Common myeloid progenitor, CD34-positive (primary cell): ENCODE results near the gene METTL24.
"Not testable (repeated sequence)": the region's sequence is repeated elsewhere in the genome, so short reads cannot be mapped to it uniquely, and the experiment has no call there.

ENCODE experiments used
- CTCF ChIA-PET: fragments of 350-600 bp; sonication (Branson Sonifier 250); formaldehyde crosslinking; loops from one replicate; lab custom pipeline; 2021; ENCODE audit warnings: antibody characterized with exemption; lab: Charles Lee
- POLR2A ChIA-PET: fragments of 350-600 bp; sonication (Branson Sonifier 250); formaldehyde crosslinking; loops from one replicate; lab custom pipeline; 2021; ENCODE audit warnings: antibody characterized with exemption; lab: Charles Lee
- DNase-seq, 3 donors: peaks; one replicate each; pipeline versions ENCODE4 v3.0.0 to v3.0.0-alpha.2; 2013
- H3K27ac ChIP-seq, 2 experiments: 1 replicate in 1 of 2; 2 replicates in 1 of 2; pipeline ENCODE4 v1.7.0; 2013; ENCODE audit warnings: inconsistent platforms in 2 of 2, low read length in 2 of 2, mild to moderate bottlenecking in 2 of 2, low read depth in 1 of 2, moderate library complexity in 1 of 2; ENCODE audit not compliant: severe bottlenecking in 2 of 2, insufficient read depth in 1 of 2, poor library complexity in 1 of 2
- H3K27me3 ChIP-seq, 5 experiments: replicated peaks in 2 of 5; 1 replicate in 3 of 5; 2 replicates in 2 of 5; pipeline versions ENCODE4 v1.6.1 to v1.7.0; 2013; ENCODE audit warnings: low read length in 4 of 5, mild to moderate bottlenecking in 2 of 5, moderate library complexity in 2 of 5, inconsistent platforms in 1 of 5; ENCODE audit not compliant: insufficient read depth in 5 of 5, control insufficient read depth in 4 of 5
- H3K36me3 ChIP-seq, 4 experiments: 1 replicate in 2 of 4; 2 replicates in 2 of 4; pipeline versions ENCODE4 v1.6.1 to v1.7.0; 2013; ENCODE audit warnings: low read length in 3 of 4, control low read depth in 1 of 4, mild to moderate bottlenecking in 1 of 4; ENCODE audit not compliant: control insufficient read depth in 4 of 4, insufficient read depth in 4 of 4
- H3K4me1 ChIP-seq, 4 experiments: 1 replicate in 3 of 4; 2 replicates in 1 of 4; pipeline versions ENCODE4 v1.6.1 to v1.7.1; 2013; ENCODE audit warnings: low read length in 3 of 4, mild to moderate bottlenecking in 3 of 4, control low read depth in 1 of 4, inconsistent platforms in 1 of 4, moderate library complexity in 1 of 4; ENCODE audit not compliant: control insufficient read depth in 4 of 4, insufficient read depth in 4 of 4; ENCODE audit errors: control extremely low read depth in 1 of 4
- H3K4me3 ChIP-seq, 7 experiments: 1 replicate in 4 of 7; 2 replicates in 3 of 7; pipeline versions ENCODE4 v1.5.1 to v1.7.0; 2013; ENCODE audit warnings: mild to moderate bottlenecking in 7 of 7, low read length in 6 of 7, moderate library complexity in 6 of 7, inconsistent platforms in 2 of 7, low read depth in 2 of 7, control low read depth in 1 of 7; ENCODE audit not compliant: insufficient read depth in 4 of 7, control insufficient read depth in 1 of 7; ENCODE audit errors: extremely low read depth in 1 of 7
- H3K9me3 ChIP-seq, 5 experiments: 1 replicate in 4 of 5; 2 replicates in 1 of 5; pipeline versions ENCODE4 v1.6.1 to v1.7.1; 2013; ENCODE audit warnings: low read length in 4 of 5, mild to moderate bottlenecking in 2 of 5, inconsistent platforms in 1 of 5, low read depth in 1 of 5, moderate library complexity in 1 of 5; ENCODE audit not compliant: control insufficient read depth in 4 of 5, insufficient read depth in 2 of 5; ENCODE audit errors: control extremely low read depth in 1 of 5
- WGBS: methylation state at CpG from one replicate; pipeline ENCODE4 v1.1.5; 2013; ENCODE audit not compliant: insufficient coverage; 5-methylcytosine and 5-hydroxymethylcytosine counted together

Gene METTL24

GRCh38 chr6:110352563-110353262 lies 5.4 kb downstream of the METTL24 start:
- WGBS = 92% methylated on average over 4 of the region's 7 CpGs

DNA sequence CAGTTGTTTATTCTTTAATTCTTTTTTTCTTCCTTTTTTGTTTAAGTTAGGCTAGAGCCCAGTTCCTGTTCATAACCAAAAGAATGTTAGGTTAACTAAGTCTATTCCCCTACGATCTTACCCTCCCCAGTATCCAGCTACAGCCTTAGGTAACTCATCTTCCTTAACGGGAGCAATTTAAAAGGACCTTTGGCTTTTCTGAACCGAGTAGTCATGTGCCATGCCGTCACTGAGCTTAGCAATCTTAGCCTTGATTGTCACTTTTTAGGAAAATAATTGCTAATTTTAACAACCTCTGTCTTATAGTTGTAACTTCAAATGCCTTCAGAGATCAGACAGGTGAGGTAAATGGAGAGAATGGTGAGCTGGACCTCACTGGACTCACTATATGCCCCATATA lies 6.2 kb downstream of the METTL24 start:
- no peak for DNase-seq
- WGBS = 93% methylated on average over 3 of the region's 4 CpGs
- no peaks in the 10 kb centered on the region for H3K9me3 ChIP-seq
- no peak overlapping the region for H3K27ac ChIP-seq
- POLR2A ChIA-PET = no interaction called here
- H3K36me3 ChIP-seq = no peaks in the 10 kb centered on the region
- peaks cover 0 to 6% (median 2%) of the 10 kb centered on the region in 4 experiments for H3K4me1 ChIP-seq
- CTCF ChIA-PET = interaction anchor here (1.2 to 1.9 kb wide), 4 partner anchors 10 to 154 kb away, joined by 3 to 5 read pairs (median 4); no protein-coding TSS in a partner anchor
- no peaks in the 10 kb centered on the region for H3K27me3 ChIP-seq
- no peak overlapping the region for H3K4me3 ChIP-seq

More at GRCh38 chr6:110352563-110353262, 5.4 kb downstream of the METTL24 start:
- ChIA-PET CTCF (interaction anchor here (1.2 to 3.6 kb wide), 5 partner anchors 11 to 154 kb away, joined by 3 to 16 read pairs (median 4); no protein-coding TSS in a partner anchor), POLR2A (no interaction called here)
- H3K36me3 ChIP-seq = no peaks in the 10 kb centered on the region
- H3K27me3 ChIP-seq = peaks cover 0 to 3% (median 0%) of the 10 kb centered on the region in 5 experiments
- H3K4me1 ChIP-seq = peaks cover 0 to 13% (median 7%) of the 10 kb centered on the region in 4 experiments
- no peaks in the 10 kb centered on the region for H3K9me3 ChIP-seq
- no peak overlapping the region for H3K27ac ChIP-seq
- peak in 1 of 3 donors; percentile 34 for DNase-seq
- H3K4me3 ChIP-seq = no peak overlapping the region

- WGBS = no CpG with 5 or more reads among the region's 3 CpGs
- CTCF ChIA-PET = interaction anchor here (1.2 to 1.9 kb wide), 2 partner anchors 10 to 55 kb away, joined by 3 to 4 read pairs; no protein-coding TSS in a partner anchor
Measured at GRCh38 chr6:110351546-110351945, 6.6 kb downstream of the METTL24 start.

DNA sequence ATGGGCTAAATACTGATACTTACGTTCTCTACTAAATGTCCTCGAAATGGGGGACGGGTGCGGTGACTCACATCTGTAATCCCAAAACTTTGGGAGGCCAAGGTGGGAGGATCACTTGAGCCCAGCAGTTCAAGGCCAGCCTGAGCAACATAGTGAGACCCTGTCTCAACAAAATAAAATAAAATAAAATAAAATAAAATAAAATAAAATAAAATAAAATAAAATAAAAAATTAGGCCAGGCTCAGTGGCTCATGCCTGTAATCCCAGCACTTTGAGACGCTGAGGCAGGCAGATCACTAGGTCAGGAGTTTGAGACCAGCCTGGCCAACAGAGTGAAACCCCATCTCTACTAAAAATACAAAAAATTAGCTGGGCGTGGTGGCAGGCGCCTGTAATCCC lies 7.6 kb downstream of the METTL24 start:
- POLR2A ChIA-PET, H3K4me3 ChIP-seq, DNase-seq, H3K27ac ChIP-seq, H3K27me3 ChIP-seq, H3K4me1 ChIP-seq, H3K36me3 ChIP-seq, CTCF ChIA-PET, H3K9me3 ChIP-seq: not testable (repeated sequence)
- WGBS = 100% methylated on average over 1 of the region's 7 CpGs

More at GRCh38 chr6:110351546-110351945, 6.6 kb downstream of the METTL24 start:
- no peaks in the 10 kb centered on the region for H3K27me3 ChIP-seq
- DNase-seq = no peak
- H3K4me3 ChIP-seq = no peak overlapping the region
- peaks cover 0 to 2% (median 0%) of the 10 kb centered on the region in 4 experiments for H3K4me1 ChIP-seq
- no peaks in the 10 kb centered on the region for H3K9me3 ChIP-seq
- H3K36me3 ChIP-seq = no peaks in the 10 kb centered on the region
- POLR2A ChIA-PET = no interaction called here
- no peak overlapping the region for H3K27ac ChIP-seq

- no peaks in the 10 kb centered on the region for H3K27me3 ChIP-seq
- H3K4me1 ChIP-seq = no peaks in the 10 kb centered on the region
- no peak for DNase-seq
- no peak overlapping the region for H3K27ac ChIP-seq
- no peaks in the 10 kb centered on the region for H3K36me3 ChIP-seq
- WGBS = 95% methylated on average over 11 of the region's 11 CpGs
- CTCF ChIA-PET = interaction anchor here (1.9 kb wide), 1 partner anchor 10 kb away, joined by 4 read pairs; no protein-coding TSS in a partner anchor
- no peak overlapping the region for H3K4me3 ChIP-seq
- no peaks in the 10 kb centered on the region for H3K9me3 ChIP-seq
- POLR2A ChIA-PET = no interaction called here
Measured at GRCh38 chr6:110348961-110349690, 9.0 kb downstream of the METTL24 start.

GRCh38 chr6:110345025-110345424 lies 13.1 kb downstream of the METTL24 start:
- Histone ChIP-seq H3K36me3 (no peaks in the 10 kb centered on the region), H3K4me1 (peaks cover 0 to 8% (median 0%) of the 10 kb centered on the region in 4 experiments), H3K27ac (no peak overlapping the region), H3K4me3 (no peak overlapping the region), H3K27me3 (no peaks in the 10 kb centered on the region), H3K9me3 (no peaks in the 10 kb centered on the region)
- CTCF ChIA-PET = no interaction called here
- peak in 2 of 3 donors; percentile 16 to 48 for DNase-seq
- no CpG with 5 or more reads among the region's 4 CpGs for WGBS
- POLR2A ChIA-PET = no interaction called here
